ENCODE data around the gene AP1B1.

Gene AP1B1

GRCh38 chr22:29387921-29388758 lies at the start of gene AP1B1:
AP1B1 (minus strand) TSS chr22:29388570; CDS start chr22:29367243, 21,327 bp downstream.
- ChIA-PET POLR2A (interaction anchor here (0.6 to 1.5 kb wide), 10 partner anchors 8 to 166 kb away, joined by 3 to 12 read pairs (median 4); partner anchors contain the start of gene THOC5), CTCF (no interaction called here)
- DNase-seq (ENCODE audit: extremely low spot score): peak; percentile 100
- TF ChIP-seq CTBP1 (IDR thresholded peaks at IDR 0.05; ENCODE audit: borderline replicate concordance) (no peak), LEF1 (IDR thresholded peaks at IDR 0.05; ENCODE audit: borderline replicate concordance) (no peak), NFRKB (IDR thresholded peaks at IDR 0.05) (no peak), ELF4 (IDR thresholded peaks at IDR 0.05) (peak; percentile 57; the same call in 1 of the 2 replicates), PKNOX1 (IDR thresholded peaks at IDR 0.05) (no peak; the same call in 1 of the 2 replicates), FOXA1 (IDR thresholded peaks at IDR 0.05) (no peak), BHLHE40 (IDR thresholded peaks at IDR 0.05; ENCODE audit: borderline replicate concordance) (no peak), FOXM1 (IDR thresholded peaks at IDR 0.05; ENCODE audit: borderline replicate concordance) (no peak), L3MBTL2 (conservative IDR thresholded peaks at IDR 0.05) (0 out of 2 replicates have a peak, but pooled peaks have one; percentile 30), SP1 (IDR thresholded peaks at IDR 0.05) (no peak), ARNT (IDR thresholded peaks at IDR 0.05) (no peak)

DNA sequence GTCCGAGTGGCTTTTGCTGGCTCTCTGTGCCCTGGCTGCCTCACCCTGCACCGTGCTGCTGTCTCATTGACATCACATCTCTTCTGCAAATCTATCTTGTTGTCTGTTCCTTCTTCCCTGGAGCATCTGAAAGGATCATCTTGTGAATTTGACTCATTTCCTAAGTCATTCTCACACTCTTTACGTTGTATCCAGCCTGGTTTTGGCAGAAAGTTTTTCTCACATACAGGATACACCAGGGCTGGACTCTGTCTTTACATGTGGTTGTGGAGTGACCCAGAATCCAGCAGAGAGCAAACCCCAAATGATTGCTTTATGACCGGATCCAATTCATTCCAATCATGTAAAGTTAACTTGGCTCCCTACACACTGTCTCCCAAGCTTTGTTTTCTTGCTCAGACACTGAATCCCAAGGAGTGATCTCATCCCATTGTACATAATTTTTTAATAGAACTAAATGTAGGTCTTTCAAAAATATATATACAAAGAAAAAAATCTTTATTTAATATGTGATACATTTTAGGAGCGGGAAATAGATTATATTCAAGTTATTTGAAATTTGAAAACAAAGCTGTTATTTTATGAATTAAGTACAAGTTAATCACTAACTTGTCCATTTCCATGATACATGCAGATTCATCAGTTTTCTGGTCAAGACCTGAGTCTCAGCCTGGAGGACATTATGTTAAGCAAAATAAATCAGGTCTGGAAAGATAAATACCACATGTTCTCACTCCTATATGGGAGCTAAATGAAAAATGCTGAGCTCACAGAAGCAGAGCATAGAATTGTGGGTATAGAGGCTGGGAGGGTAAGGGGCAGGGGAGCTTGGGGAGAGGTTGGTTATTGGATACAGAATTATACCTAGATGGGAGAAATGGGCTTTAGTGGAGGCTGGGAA lies 47.1 kb upstream of the AP1B1 start:
- ChIA-PET CTCF (interaction anchor here (1.1 kb wide), 1 partner anchor 35 kb away, joined by 7 read pairs; no protein-coding TSS in a partner anchor), POLR2A (interaction anchor here (1.2 to 1.3 kb wide), 2 partner anchors 16 to 47 kb away, joined by 3 read pairs; partner anchors contain the start of gene AP1B1)
- DNase-seq (ENCODE audit: extremely low spot score): no peak
- TF ChIP-seq ARNT (IDR thresholded peaks at IDR 0.05): no peak
- TF ChIP-seq ELF4 (IDR thresholded peaks at IDR 0.05): no peak
- no peak for TF ChIP-seq L3MBTL2 (conservative IDR thresholded peaks at IDR 0.05)
- no peak for TF ChIP-seq SP1 (IDR thresholded peaks at IDR 0.05)
- TF ChIP-seq HDGF (IDR thresholded peaks at IDR 0.05; ENCODE audit: borderline replicate concordance): no peak
- TF ChIP-seq NFRKB (IDR thresholded peaks at IDR 0.05): no peak

DNA sequence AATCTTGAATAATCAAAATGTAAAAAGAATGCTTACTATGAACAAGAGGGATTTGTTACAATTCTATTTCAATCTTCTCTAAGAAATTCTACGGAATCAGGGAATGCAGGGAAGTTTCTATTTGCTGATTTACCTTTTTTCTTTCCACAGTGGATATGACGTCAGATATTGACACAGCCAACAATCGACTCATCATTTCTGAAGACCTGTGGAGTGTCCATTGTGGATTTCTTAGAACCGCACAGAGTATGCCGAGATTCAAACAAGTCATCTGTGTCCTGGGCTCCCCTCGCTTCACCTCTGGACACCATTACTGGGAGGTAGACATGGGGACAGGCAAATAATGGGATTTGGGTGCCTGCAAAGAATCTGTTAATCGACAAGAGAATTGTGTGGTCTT lies 45.9 kb upstream of the AP1B1 start:
- CTCF ChIA-PET: no interaction called here
- POLR2A ChIA-PET: no interaction called here
- DNase-seq (ENCODE audit: extremely low spot score): no peak
- TF ChIP-seq FOXK2 (IDR thresholded peaks at IDR 0.05) (no peak), SP1 (IDR thresholded peaks at IDR 0.05) (no peak), TARDBP (IDR thresholded peaks at IDR 0.05) (no peak), L3MBTL2 (conservative IDR thresholded peaks at IDR 0.05) (no peak), SUZ12 (IDR thresholded peaks at IDR 0.05) (no peak), HDGF (IDR thresholded peaks at IDR 0.05; ENCODE audit: borderline replicate concordance) (no peak), ELF4 (IDR thresholded peaks at IDR 0.05) (no peak), NFRKB (IDR thresholded peaks at IDR 0.05) (no peak), ARNT (IDR thresholded peaks at IDR 0.05) (no peak), FOXA1 (IDR thresholded peaks at IDR 0.05) (no peak), LEF1 (IDR thresholded peaks at IDR 0.05; ENCODE audit: borderline replicate concordance) (no peak), PKNOX1 (IDR thresholded peaks at IDR 0.05) (no peak), ZNF384 (IDR thresholded peaks at IDR 0.05) (no peak), FOXM1 (IDR thresholded peaks at IDR 0.05; ENCODE audit: borderline replicate concordance) (no peak), CTBP1 (IDR thresholded peaks at IDR 0.05; ENCODE audit: borderline replicate concordance) (no peak), BHLHE40 (IDR thresholded peaks at IDR 0.05; ENCODE audit: borderline replicate concordance) (no peak)

GRCh38 chr22:29433856-29434255 lies 45.5 kb upstream of the AP1B1 start:
- POLR2A ChIA-PET: no interaction called here
- TF ChIP-seq TARDBP (IDR thresholded peaks at IDR 0.05) (no peak), NFRKB (IDR thresholded peaks at IDR 0.05) (no peak), FOXM1 (IDR thresholded peaks at IDR 0.05; ENCODE audit: borderline replicate concordance) (no peak), SUZ12 (IDR thresholded peaks at IDR 0.05) (no peak), FOXA1 (IDR thresholded peaks at IDR 0.05) (no peak), ELF4 (IDR thresholded peaks at IDR 0.05) (no peak), HDGF (IDR thresholded peaks at IDR 0.05; ENCODE audit: borderline replicate concordance) (no peak), PKNOX1 (IDR thresholded peaks at IDR 0.05) (no peak), BHLHE40 (IDR thresholded peaks at IDR 0.05; ENCODE audit: borderline replicate concordance) (no peak), ARNT (IDR thresholded peaks at IDR 0.05) (no peak), LEF1 (IDR thresholded peaks at IDR 0.05; ENCODE audit: borderline replicate concordance) (no peak)
- CTCF ChIA-PET: no interaction called here
- DNase-seq (ENCODE audit: extremely low spot score): no peak

GRCh38 chr22:29431986-29432385 lies 43.6 kb upstream of the AP1B1 start:
- POLR2A ChIA-PET: no interaction called here
- DNase-seq (ENCODE audit: extremely low spot score): no peak
- CTCF ChIA-PET: no interaction called here
- TF ChIP-seq BHLHE40 (IDR thresholded peaks at IDR 0.05; ENCODE audit: borderline replicate concordance) (no peak), PKNOX1 (IDR thresholded peaks at IDR 0.05) (no peak), FOXA1 (IDR thresholded peaks at IDR 0.05) (no peak)

All from HEK293T (cell line).